ENCODE results near the gene FAM110A.
"Not testable (repeated sequence)": the region's sequence is repeated elsewhere in the genome, so short reads cannot be mapped to it uniquely, and the experiment has no call there.

Gene FAM110A

DNA sequence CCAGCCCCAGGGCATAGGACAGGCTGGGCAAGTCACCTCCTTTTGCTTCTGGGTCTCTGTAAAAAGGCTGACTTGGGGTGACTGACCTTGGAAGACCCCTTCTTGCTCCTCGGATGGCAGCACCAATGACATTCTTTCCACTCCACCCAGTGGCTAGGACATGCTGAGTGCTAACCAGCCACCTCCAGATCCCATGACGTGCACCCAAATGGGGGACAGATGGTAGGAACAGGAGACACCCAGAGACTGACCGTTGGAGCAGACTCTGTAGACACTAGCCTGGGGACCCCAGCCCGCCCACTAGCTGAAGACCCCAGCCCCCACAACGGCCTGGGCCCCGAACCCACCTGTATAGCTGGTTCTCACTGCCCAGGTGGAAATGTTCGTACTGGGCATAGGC is 44.3 kb downstream of the FAM110A start:
- no peak for FAIRE-seq

DNA sequence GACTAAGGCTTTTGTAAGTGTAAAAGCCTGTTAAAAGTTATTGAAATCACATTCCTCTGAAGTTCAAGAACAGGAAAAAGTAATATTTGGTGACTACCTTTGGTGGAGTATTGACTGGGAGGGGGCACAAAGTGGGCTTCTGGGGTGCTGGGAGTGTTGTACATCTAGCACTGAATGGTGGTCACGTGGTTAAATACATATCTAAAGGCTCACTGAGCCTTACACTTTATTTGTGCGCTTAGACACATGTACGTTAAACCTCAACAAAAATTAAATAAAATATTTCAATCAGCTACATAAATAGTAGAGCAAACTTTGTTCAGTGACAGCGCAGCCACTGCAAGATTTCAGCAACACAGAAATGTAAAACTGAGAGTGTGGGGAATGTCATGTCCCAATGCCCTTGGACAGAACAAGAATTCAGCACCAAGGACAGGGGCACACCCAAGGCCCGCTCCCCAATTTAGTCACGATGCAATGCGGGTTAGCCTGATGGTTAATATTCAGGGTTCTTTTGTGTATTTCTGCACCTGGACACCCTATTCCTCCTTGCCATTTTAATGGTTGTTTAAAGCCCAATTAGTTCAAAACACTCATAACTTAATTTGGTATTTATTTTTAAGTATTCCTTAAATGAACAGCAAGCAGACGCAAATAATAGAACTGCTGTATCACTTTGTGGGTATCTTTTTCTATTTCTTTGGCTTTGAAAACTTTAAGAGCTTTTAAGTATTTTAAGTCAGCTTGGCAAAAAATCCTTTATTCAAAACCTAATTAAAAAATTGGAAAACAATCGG is 45.2 kb downstream of the FAM110A start:
- FAIRE-seq = no peak

DNA sequence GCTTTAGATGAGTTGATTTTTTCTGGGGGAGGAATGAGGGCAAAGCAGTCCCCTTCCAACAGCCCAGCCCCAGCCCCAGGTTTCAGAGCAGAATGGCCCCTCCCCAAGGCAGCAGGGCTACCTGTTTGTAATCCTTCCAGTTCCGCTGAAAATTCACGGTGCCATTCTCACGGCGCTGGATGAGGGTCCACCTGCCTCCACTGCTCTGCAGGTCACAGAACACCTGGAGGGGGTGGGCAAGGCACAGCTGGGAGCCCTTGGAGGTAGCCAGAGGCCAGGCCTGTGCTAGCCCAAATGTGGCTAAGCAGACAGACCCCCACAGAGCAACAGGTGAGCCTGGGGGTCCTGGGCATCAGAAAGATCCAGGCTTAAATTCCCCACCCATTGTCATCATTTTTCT is 46.1 kb downstream of the FAM110A start:
- no peak for FAIRE-seq

DNA sequence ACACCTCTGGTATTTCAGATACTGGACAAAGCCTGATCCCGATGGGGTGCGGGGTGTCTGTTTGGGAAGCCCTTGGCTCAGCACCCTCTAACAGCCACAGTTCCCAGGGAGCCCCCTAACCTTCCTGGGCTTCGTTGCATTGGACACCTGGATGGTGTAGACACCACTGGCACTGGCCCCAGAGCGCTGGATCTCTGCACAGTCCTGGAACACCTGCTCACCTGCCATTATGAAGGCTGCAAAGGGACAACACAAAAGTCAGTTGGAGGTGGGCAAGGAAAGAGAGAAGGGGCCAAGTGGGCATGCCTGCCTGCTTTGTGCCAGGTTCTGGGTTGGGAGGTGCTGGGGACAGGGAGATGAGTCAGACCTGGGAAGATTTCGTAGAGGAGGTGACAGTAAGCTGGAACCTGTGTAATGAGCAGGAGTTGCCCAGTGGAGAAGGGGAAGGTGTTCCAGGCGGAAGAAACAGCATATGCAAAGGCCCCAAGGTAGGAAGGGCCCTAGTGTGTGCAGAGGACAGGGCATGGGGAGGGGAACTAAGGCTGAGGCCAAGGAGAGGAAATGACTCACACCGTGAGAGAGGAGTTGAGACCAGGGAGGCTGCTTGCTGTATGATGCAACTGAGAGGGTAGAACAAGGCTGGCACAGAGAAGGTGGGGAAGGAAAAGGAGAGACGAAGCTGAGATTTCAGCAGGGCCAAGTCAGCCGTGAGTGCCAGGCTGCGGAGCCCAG is 47.7 kb downstream of the FAM110A start:
- no peak for FAIRE-seq

DNA sequence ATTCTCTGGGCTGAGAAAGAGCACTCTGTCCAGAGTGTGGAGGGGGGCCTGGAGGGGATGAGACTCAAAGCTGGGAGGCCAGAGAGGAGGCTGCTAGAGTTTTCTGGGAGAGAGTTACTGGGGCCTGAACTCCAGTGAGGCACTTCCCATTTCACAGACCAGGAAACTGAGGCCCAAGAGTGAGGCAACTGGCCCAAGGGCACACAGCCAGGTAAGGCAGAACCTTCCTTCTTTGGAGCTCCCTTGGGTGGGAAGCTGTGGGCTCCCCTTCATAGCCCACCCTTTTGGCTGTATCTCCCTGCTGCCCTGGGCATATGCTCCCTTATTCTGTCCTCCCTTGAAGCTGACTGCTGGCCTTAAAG is 48.2 kb downstream of the FAM110A start:
- no peak for FAIRE-seq

DNA sequence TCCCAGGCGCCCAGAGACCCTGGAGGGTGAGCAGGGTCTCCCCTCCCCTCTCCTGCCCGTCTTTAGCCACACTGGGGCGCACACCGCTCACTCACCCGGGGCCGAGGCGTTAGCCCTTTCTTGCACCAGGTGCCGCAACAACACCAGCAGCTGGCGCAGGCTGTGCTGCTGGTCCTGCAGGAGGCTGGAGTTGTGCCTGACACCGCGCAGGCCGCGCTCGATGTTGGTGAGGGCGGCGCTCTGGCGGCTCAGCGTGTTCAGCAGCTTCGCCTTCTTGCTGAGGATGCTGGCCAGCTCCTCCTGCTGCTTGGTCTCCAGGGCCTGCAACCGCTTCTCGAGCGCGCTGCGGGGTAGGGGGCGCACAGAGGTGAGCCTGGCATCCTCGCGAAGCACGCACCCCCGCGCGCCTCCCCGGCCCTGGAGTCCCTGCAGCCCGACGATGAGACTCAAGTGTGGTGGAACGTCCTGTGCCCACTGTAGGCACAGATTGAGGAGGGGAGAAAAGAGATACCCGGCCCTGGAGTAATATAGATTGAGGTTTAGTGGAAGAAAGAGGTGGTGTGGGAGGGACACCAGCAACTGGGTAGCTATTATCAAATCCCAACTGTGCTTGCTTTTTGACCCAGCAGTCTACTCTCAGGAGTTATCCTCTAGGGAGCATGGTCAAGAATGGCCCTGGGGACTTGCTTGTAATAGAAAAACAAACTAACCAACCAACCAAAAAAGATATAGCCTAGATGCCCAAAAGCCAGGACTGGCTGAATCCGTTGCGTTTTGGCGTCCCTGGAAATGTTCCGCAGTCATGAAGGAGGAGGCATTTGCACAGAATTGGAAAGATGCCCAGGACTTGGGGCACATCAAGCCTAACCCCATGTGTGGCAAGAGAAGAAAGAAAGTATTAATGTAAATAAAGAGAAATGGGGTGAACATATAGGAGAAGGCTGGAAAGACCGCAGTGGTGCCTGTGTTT is 51.8 kb downstream of the FAM110A start:
- no peak for FAIRE-seq

DNA sequence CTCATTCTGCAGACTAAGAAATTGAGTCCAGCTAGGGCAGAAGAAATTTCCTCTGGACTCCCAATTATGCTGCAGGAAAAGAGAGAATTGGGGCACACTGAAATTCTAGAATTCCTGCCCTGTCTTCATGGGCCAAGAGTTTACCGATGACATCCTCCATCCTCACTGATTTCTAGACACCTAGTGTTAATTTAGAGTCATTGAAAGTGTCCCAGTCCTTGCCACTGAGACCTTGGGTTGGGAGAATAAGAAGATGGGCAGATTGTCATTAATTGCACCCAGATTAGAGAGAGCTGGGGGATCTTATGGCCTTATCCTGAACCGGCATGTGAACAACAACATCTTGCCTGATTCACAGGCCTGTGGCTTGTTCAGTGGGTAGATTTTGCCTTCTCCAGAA is 53.6 kb downstream of the FAM110A start:
- FAIRE-seq = no peak

DNA sequence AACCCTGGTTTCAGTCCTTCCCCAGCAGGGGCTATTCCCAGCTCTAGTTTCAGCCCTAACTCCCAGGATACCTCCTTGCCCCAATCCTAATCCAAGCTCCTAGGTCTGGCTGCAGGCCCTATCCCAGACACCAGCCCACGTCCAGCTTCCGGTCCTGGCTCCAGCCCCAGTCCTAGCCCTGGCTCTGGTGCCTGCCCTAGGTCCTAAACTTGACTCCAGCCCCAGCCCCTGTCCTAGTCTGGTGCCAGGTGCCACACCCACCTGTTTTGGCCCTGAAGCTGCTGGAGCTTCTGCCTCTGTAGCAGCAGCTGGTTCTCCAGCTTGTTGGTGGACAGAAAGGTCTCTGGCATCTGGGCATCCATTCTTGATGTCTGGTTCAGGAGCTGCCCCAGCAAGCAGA is 54.5 kb downstream of the FAM110A start:
- FAIRE-seq = no peak

DNA sequence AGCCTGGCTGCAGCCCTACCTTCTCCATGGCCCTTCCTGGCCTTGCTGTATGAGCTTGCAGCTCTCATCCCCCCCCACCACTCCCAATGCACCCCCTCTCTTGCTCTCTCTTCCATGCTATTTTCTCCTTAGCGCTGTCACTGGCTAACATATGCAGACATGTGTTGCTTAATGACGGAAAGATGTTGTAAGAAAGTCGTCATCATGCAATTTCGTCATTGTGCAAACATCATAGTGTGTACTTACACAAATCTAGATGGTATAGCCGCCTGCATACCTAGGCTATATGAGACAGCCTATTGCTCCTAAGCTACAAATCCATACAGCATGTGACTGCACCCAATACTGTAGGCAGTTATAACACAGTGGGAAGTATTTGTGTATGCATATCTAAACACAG is 55.6 kb downstream of the FAM110A start:
- no peak for FAIRE-seq

DNA sequence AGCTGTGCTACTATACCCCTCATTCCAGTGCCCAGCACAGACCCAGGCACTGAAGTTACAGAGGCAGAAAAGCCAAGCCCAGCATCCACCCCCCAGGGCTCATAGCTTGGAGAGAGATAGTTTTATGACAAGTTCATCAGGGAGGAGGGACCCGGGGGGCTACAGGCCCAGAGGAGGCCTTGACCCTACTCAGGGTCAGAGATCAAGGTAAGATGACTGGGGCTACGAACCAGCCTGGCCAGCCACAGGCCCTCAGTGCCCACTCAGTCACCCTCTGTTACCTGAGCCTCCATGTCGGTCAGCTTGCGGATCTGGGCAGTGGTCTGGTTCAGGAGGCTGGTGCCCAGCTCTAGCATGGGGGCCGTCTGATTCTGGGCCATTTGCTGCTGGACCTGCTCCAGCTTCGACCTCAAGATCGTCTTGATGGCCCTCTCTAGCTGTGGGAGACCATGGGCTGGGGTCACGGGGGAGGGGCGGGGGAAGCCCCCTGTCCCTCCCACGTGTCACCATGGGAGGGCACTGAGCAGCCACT is 56.5 kb downstream of the FAM110A start:
- FAIRE-seq = no peak

DNA sequence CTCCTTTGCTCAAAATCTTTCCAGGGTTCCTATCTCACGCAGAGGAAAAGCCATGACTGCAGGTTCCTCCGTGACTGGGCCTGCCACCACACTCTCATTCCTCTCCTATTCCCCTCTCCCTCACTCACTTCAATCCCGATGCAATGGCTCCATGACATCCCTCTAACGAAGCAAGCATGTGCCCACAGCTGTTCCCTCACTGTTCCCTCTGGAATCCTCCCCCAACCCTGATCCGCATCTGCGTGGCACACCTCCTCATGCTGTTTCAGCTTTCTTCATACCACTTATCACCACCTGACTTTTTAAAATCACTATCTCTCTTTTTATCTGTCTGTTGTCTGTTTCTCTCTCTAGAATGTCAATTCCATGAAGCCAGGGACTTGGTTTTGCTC is 57.1 kb downstream of the FAM110A start:
- no peak for FAIRE-seq

DNA sequence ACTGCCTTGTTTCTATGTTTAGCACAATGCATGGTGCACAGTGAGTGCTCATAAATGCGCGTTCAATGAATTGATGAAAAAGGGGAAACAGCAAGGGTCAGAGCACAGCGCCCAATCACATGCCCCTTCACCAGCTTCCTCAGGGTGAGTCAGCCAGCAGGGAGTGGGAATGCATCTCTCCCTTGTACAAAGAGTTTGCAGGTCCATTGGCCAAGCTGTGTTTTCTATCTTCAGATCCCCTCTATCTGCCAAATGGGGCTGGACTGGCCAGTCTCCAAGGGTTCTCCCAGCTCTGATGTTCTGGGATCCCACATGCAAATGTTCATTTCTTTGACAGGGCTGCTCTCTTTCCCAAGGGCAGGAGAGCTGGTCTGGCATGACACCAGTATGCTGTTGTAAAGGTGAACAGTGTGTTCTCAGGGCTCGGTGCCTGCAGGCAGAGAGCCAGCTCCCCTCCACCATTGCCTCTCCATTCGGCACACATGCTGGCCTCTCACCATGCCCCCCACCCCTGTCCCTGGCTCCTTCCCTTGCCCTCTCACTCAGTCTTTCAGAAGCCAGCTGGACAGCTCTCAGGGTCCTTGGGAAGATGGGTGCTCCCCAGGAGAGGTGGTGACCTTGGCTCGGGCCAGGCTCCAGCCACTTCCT is 57.7 kb downstream of the FAM110A start:
- no peak for FAIRE-seq

DNA sequence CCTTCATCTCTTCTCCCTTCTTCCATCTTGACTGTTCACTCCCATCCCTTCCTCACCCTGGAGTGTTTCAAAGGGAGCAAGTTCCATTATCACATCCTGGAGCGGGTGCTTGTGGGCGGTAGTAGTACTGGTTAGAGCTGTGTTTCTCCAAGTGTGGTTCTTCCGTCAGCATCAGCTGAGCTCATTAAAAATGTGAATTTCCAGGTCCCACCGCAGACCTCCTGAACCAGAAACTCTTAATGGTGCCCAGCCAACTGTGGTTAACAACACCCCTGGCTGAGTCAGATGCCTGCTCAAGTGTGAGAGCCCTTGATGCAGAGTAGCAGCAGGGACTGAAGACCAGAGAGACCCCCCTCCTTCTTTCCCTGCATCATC is 58.2 kb downstream of the FAM110A start:
- no peak for FAIRE-seq

DNA sequence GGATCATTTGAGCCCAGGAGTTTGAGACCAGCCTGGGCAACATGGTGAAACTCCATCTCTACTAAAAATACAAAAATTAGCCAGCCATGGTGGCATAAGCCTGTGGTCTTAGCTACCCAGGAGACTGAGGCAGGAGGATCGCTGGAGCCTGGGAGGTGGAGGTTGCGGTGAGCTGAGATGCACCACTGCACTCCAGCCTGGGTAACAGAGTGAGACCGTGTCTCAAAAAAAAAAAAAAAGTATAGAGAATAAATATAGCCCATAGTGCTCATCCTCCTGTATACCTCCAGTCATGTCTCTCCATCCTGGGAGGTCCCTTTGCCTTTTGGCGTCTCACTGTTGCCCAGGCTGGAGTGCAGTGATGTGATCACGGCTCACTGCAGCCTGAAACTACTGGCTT is 58.9 kb downstream of the FAM110A start:
- not testable (repeated sequence) for FAIRE-seq
